Stimulated activated CD4-positive, alpha-beta T cell treated with anti-CD3 and anti-CD28 coated beads, Interleukin-12 subunit alpha, Interleukin-12 subunit beta, amount 100 ng/mL, for 48 hours (primary cell): Measurements from ENCODE around the gene ZNF503.

Source experiments
- DNase-seq, 3 donors: peaks; one replicate each; pipeline ENCODE4 v3.0.0-alpha.2; 2020; ENCODE audit warnings: low read depth in 2 of 3, low spot score in 1 of 3

Gene ZNF503

DNA sequence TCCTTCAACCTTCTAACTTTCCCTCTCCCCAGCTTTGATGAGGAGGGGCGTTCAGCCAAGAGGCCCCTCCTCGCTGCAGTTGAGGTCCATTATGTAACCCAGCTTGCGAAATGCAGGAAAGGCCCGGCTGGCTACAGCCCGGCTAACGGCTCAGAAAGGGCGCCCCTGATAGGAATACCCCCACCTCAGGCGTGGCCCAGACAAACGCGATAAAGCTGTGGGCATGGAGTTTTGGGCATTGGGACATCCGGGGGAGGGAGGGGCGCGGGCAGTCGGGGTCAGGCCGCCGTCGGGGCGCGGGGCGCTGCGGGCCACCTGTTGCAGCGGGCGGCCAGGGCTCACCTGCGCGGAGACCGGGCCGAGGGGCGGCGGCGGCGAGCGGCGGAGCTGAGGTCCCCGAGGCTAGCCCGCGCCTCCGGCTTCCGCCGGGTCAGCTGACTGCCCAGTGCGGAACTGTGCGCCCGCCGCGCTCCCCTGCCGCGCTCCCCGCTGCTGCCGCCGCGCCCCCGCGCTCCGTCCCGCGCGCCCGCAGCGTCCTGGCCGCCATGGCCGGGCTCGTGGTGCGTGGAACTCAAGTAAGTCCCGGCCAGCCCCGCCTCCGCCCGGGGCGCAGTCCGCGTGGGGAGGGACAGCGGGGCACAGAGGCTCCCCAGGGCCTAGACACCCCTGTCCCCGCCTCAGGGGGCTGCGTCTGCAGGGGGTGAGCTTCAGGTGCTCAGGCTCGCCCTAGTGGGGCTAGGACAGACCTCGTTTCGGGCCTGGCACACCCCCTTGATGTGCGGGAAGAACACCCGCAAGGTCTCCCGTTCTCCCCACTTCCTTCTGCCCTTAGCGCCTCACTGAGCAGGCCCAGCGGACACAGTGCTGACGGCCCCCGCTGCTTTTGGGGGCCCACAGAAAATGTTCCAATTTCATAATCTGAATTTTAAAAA is 29.9 kb upstream of the ZNF503 start, which contains the start of gene LRMDA:
LRMDA (plus strand) TSS at position 445 of the 932 bp plus-strand sequence.
- DNase-seq, result no peak

- DNase-seq, result no peak
Measured at GRCh38 chr10:75430000-75430763, 28.6 kb upstream of the ZNF503 start.

GRCh38 chr10:75429159-75429827 is 27.7 kb upstream of the ZNF503 start:
- no peak for DNase-seq

GRCh38 chr10:75428434-75429158 is 27.0 kb upstream of the ZNF503 start:
- DNase-seq, result no peak

- no peak for DNase-seq
Measured at GRCh38 chr10:75427951-75428350, 26.4 kb upstream of the ZNF503 start.

DNA sequence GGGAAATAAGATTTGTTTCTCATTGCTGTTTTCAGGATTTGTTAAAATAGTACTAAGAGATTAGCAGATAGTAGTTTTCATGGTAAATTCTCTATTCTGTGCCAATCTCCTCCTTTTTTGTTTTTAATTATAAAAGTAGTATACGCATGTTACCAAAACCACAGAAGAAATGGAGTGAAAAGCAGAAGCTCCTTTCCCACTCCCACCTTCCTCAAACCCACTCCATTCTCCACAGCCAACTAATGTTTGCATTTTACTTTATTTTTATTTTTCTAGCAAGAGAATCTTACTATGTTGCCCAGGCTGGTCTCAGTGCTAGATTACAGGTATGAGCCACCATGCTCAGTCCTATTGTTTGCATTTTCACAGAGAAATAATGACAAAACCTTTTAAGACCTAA is 25.3 kb upstream of the ZNF503 start:
- DNase-seq, result no peak

- DNase-seq, result no peak
Measured at GRCh38 chr10:75425291-75426079, 23.9 kb upstream of the ZNF503 start.

DNA sequence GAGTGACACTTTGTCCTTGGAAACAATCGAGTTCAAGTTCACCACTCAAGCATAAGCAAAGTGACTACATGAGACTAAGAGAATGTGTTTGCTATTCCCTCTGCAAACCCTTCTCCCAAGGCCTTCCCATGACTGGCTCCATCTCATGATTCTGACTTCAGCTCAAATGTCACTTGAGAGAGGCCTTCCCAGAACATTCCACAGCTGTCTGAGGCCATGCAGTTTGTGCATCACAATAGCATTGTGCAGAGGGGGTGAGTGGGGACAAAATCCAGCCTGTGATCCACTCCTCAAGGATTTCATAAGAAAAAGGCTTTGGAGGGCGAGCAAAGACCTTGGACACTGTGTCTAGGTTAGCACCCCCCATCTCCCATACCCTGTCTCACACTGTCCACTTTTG is 23.0 kb upstream of the ZNF503 start:
- no peak for DNase-seq

- no peak for DNase-seq
Measured at GRCh38 chr10:75422913-75423312, 21.3 kb upstream of the ZNF503 start.

GRCh38 chr10:75418712-75419111 is 17.1 kb upstream of the ZNF503 start:
- DNase-seq, result no peak

DNA sequence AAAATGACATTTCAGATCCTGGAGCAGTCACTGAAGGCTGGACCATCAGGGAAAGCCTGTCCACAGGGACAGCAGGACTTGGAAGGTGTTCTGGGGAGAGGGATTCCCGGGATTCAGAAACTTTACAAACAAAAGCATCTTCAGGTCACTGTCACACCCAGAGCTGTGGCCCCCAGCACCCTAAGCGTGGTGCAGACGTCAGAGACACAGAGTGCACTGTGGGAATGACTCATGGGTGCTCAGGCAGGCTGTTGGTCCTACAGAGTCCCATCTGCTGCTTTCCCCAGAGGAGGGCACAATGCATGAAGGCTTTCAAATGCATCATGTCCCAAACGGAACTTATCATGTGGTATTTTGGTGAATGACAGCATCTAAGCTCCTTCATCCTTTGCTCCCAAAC is 16.7 kb upstream of the ZNF503 start:
- DNase-seq, result no peak

GRCh38 chr10:75417522-75417927 is 16.0 kb upstream of the ZNF503 start:
- no peak for DNase-seq

- DNase-seq, result no peak
Measured at GRCh38 chr10:75414527-75414926, 13.0 kb upstream of the ZNF503 start.

- no peak for DNase-seq
Measured at GRCh38 chr10:75410132-75411005, 8.8 kb upstream of the ZNF503 start.

DNA sequence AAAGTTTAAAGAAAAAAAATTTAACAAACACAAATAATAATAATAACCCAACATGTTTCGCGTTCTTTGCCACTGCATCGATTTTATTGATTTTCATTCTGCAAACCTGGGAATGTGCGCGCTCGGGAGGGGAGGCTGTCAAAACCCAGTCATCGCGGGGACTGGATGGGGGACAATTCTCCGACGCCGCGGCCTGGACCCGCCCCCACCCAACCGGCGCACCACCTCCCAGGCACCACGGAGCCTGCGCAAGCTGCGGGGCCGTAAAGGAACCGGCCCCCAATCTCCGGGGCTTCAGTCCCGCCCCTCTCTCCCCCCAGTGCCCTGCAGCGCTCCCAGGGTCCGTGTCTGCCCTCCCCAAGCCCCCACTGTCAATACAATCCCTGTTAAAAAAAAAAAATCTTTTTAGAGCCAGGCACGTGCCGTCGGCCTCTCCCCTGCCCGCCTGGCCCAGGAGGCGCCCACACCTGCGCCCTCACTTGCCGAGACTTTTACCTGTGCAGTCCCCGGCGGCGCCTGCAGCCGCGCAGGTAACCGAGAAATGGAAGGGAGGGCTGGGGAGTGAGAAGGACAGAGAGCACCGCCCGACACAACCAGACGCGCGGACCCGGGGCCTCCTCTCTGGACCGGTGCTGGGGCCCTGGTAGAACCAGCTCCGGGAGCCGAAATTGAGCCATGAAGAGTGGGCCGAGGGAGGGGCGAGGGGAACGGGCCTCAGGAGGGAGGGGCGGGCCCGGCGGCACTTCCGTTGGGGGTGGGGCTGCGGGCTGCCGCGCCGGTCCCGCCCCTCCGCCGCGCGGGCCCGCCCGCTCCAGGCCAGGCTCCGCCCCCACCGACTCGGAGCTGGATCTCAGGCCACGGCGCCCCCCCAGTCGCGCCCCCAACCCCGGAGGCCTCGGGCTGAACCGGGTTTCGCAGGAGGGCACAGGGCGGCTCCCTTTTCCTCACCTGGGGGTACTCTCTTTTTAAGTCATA is 7.6 kb upstream of the ZNF503 start:
- DNase-seq, result no peak

DNA sequence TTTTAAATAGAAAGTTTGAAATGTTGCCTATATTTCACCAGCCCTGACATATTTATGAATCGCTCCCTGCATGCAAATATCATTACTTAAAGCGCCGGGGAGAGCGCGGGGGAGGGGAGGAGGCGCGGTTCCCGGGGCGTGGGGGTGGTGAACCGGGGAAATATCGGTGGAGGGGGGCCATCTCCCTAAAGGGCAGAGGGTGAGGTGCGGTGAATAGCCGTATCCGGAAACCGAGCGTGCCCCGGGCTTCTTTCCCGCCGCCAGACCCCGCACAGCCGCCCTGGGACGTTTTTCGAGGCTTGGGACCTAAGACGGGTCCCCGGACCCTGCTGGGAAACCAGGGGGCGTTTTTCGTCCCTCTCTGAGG is 6.9 kb upstream of the ZNF503 start:
- no peak for DNase-seq

- DNase-seq, result no peak
Measured at GRCh38 chr10:75407713-75408508, 6.3 kb upstream of the ZNF503 start.
